Measurements from ENCODE around the gene GRAMD4. TPM values are rescaled to one million over a fixed set of nuclear protein-coding genes. Genes with fewer than 3 reads are reported as not detected.
A peak's percentile ranks its signal among the peaks of the same experiment; 100 is the strongest.

GRAMD4 gene
- total RNA-seq, 1 experiment from 2014 or later, result 25.3 TPM

GRCh38 chr22:46595545-46595944 lies 24.6 kb upstream of the GRAMD4 start:
- no peaks in the 10 kb centered on the region for H3K36me3 ChIP-seq (ENCODE audit: low read depth, low read length)
- H3K9ac ChIP-seq (ENCODE audit: low read length), result no peak overlapping the region
- no peaks in the 10 kb centered on the region for H3K79me2 ChIP-seq (ENCODE audit: low read length)
- CTCF ChIA-PET, result no interaction called here
- H2AFZ ChIP-seq (ENCODE audit: low read length), result no peak overlapping the region
- intact Hi-C loops (cut with micrococcal nuclease), result no loop called here
- H3F3A ChIP-seq (ENCODE audit: low read length, unreplicated experiment), result no peaks in the 10 kb centered on the region
- TF ChIP-seq EZH2 (IDR thresholded peaks at IDR 0.05; ENCODE audit: low read length, unreplicated experiment) (no peak), EZH2phosphoT487 (IDR thresholded peaks at IDR 0.05; ENCODE audit: borderline replicate concordance, low read length) (no peak), CTCF (conservative IDR thresholded peaks at IDR 0.05; ENCODE audit: low read depth, low read length) (no peak)
- no peak overlapping the region for H3K27ac ChIP-seq (ENCODE audit: low read length)
- DNase-seq (no peak), ATAC-seq (no peak)
- H3K9me3 ChIP-seq (ENCODE audit: low read length), result no peaks in the 10 kb centered on the region
- BruUV-seq (replicated peaks), result no TSS peak
- H3K9me2 ChIP-seq (replicated peaks; ENCODE audit: low read length), result no peaks in the 10 kb centered on the region
- H3K4me3 ChIP-seq (ENCODE audit: low read length), result no peak overlapping the region
- H3K4me1 ChIP-seq (ENCODE audit: insufficient read depth, low read length), result peaks cover 24% of the 10 kb centered on the region
- H3K27me3 ChIP-seq (ENCODE audit: low read length), result no peaks in the 10 kb centered on the region
- H3K4me2 ChIP-seq (ENCODE audit: low read length), result no peak overlapping the region
- H4K20me1 ChIP-seq (ENCODE audit: low read length), result no peaks in the 10 kb centered on the region
- POLR2A ChIA-PET (ENCODE audit: unreplicated experiment), result no interaction called here

GRCh38 chr22:46596032-46596441 lies 24.1 kb upstream of the GRAMD4 start:
- Histone ChIP-seq H3K9ac (ENCODE audit: low read length) (no peak overlapping the region), H3K27me3 (ENCODE audit: low read length) (no peaks in the 10 kb centered on the region), H3K4me1 (ENCODE audit: insufficient read depth, low read length) (peaks cover 24% of the 10 kb centered on the region), H3K9me3 (ENCODE audit: low read length) (no peaks in the 10 kb centered on the region), H3K9me2 (replicated peaks; ENCODE audit: low read length) (no peaks in the 10 kb centered on the region), H3K4me2 (ENCODE audit: low read length) (no peak overlapping the region), H3K27ac (ENCODE audit: low read length) (no peak overlapping the region), H2AFZ (ENCODE audit: low read length) (no peak overlapping the region), H3F3A (ENCODE audit: low read length, unreplicated experiment) (no peaks in the 10 kb centered on the region), H3K4me3 (ENCODE audit: low read length) (no peak overlapping the region), H3K36me3 (ENCODE audit: low read depth, low read length) (no peaks in the 10 kb centered on the region), H4K20me1 (ENCODE audit: low read length) (no peaks in the 10 kb centered on the region), H3K79me2 (ENCODE audit: low read length) (no peaks in the 10 kb centered on the region)
- intact Hi-C loops (cut with micrococcal nuclease), result no loop called here
- TF ChIP-seq EZH2phosphoT487 (IDR thresholded peaks at IDR 0.05; ENCODE audit: borderline replicate concordance, low read length) (no peak), EZH2 (IDR thresholded peaks at IDR 0.05; ENCODE audit: low read length, unreplicated experiment) (no peak), CTCF (conservative IDR thresholded peaks at IDR 0.05; ENCODE audit: low read depth, low read length) (no peak)
- no TSS peak for BruUV-seq (replicated peaks)
- CTCF ChIA-PET, result no interaction called here
- DNase-seq (no peak), ATAC-seq (no peak)
- POLR2A ChIA-PET (ENCODE audit: unreplicated experiment), result no interaction called here

GRCh38 chr22:46596819-46597218 lies 23.4 kb upstream of the GRAMD4 start:
- no peak for TF ChIP-seq EZH2 (IDR thresholded peaks at IDR 0.05; ENCODE audit: low read length, unreplicated experiment)
- TF ChIP-seq CTCF (conservative IDR thresholded peaks at IDR 0.05; ENCODE audit: low read depth, low read length), result peak; percentile 54
- TF ChIP-seq EZH2phosphoT487 (IDR thresholded peaks at IDR 0.05; ENCODE audit: borderline replicate concordance, low read length), result no peak
- ChIA-PET POLR2A (ENCODE audit: unreplicated experiment) (no interaction called here), CTCF (no interaction called here)
- peak overlapping the region; percentile 85 for H3K4me2 ChIP-seq (ENCODE audit: low read length)
- peak; percentile 92 for DNase-seq
- H3K9me3 ChIP-seq (ENCODE audit: low read length), result no peaks in the 10 kb centered on the region
- no peaks in the 10 kb centered on the region for H3K27me3 ChIP-seq (ENCODE audit: low read length)
- H3F3A ChIP-seq (ENCODE audit: low read length, unreplicated experiment), result no peaks in the 10 kb centered on the region
- H3K36me3 ChIP-seq (ENCODE audit: low read depth, low read length), result no peaks in the 10 kb centered on the region
- H3K9me2 ChIP-seq (replicated peaks; ENCODE audit: low read length), result no peaks in the 10 kb centered on the region
- intact Hi-C loops (cut with micrococcal nuclease), result no loop called here
- no peaks in the 10 kb centered on the region for H3K79me2 ChIP-seq (ENCODE audit: low read length)
- H3K4me1 ChIP-seq (ENCODE audit: insufficient read depth, low read length), result peaks cover 23% of the 10 kb centered on the region
- peak overlapping the region; percentile 54 for H3K27ac ChIP-seq (ENCODE audit: low read length)
- H4K20me1 ChIP-seq (ENCODE audit: low read length), result no peaks in the 10 kb centered on the region
- peak overlapping the region; percentile 48; the same call in 1 of the 2 replicates for H3K4me3 ChIP-seq (ENCODE audit: low read length)
- peak; percentile 77 for ATAC-seq
- H2AFZ ChIP-seq (ENCODE audit: low read length), result peak overlapping the region; percentile 38; the same call in 1 of the 2 replicates
- BruUV-seq (replicated peaks), result no TSS peak
- H3K9ac ChIP-seq (ENCODE audit: low read length), result no peak overlapping the region
